ENCODE measurements around the gene ZNF862.

ZNF862 gene

GRCh38 chr7:149866139-149866778, 28.1 kb downstream of the ZNF862 start:
- DNase-seq (ENCODE audit: low read depth in 1 of 2, low spot score in 1 of 2), result no peak

DNA sequence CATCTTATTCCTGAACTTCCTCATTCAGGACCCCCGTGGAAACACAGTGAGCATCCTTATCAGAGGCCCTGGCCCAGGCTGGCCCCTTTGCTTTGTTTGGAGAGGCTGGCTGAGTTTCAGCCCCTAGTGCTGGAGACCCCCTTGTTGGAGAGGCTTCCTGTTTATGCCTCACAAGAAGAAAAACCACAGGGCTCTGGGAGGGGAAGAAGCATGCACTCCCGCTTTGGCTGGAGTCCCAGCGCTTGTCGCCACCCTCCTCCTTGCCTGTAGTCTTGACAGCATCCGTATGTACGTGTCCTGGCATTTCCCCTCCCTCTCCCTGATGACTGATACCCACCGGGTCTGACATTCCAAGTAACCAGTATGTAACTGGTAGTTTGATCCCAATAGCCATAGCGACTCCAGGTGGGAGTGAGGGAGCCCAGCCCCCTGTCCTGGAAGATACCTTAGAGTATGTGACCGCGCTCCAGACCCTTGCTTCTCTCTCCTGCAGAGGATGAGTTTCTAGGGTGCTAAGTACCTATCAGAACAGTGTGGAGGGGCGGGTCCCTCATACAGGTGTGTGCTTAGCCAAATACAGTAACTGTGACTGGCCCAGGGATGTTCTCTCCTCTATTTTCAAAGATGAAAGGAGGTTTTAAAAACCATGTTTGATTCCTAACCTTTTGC, 28.7 kb downstream of the ZNF862 start:
- DNase-seq (ENCODE audit: low read depth in 1 of 2, low spot score in 1 of 2), result no peak

DNA sequence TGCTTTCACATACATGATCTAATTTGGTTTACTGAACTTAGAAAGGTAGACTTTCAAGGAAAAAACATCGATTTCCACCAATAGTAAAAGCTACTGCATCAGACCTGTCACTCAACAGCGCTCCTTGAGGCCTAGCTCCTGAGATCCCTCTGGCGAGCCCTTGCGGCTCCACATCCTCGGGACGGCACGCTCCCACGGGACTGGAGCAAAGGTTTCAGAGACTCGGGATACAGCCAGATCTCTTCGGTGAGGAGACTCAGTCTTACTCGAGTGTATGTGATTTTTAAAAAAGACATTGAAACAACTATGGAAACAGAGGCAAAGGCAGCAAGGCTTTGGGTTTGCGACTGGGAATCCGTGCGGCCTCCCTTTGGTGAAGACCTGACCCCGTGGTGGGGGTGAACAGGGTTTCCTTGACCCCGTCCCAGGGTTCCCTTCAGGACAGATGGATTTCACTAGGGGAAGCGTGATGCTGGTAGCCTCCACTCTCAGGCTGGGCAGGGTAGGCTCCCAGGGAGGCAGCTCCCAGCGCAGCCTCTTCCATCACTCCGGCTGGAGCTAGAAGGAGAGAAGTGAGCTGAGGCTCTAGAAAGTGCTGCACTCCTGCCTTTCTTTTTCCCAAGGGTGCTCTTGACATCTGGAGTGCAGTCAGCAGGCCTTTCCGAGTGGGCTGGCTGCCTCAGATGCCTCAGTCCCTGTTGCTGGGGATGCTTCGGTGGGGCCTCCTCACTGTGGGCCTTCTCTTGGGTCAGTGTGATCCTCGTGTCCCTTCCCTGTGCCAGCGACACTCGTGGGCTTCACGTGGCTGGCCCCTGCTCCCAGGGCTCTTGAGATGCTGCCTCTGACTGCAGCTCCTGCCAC, 29.8 kb downstream of the ZNF862 start:
- no peak for DNase-seq (ENCODE audit: low read depth in 1 of 2, low spot score in 1 of 2)

DNA sequence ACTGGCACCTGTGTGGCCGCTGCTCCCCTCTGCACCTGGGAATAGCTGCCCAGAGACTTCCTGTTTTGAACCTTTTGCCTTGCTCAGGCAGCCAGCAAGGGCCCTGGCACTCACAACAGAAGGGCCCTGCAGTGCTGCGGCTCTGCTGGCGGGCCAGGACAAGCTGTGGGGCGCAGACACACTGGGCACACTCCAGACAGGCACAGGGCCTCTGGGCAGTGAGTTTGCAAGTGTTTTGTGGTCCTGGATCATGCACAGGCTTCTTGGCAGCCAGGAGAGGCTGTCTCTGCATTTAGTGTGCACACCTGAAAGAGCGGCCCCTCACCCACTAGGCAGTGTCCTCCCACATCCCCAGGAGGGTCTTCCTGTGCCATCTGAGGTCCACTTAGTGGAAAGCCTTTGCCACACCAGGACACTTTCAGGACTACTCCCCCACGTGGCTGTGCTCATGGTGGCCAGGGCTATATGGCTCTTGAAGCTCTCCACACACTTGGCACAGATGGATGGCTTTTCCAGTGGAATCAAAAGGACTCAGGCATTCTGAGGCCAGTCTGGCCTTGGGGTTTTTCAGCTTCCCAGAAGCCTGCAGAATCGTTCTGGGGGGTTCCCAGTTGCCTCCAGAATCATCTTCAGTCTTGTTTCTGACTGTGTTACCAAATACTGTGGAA, 30.6 kb downstream of the ZNF862 start:
- DNase-seq (ENCODE audit: low read depth in 1 of 2, low spot score in 1 of 2), result no peak

DNA sequence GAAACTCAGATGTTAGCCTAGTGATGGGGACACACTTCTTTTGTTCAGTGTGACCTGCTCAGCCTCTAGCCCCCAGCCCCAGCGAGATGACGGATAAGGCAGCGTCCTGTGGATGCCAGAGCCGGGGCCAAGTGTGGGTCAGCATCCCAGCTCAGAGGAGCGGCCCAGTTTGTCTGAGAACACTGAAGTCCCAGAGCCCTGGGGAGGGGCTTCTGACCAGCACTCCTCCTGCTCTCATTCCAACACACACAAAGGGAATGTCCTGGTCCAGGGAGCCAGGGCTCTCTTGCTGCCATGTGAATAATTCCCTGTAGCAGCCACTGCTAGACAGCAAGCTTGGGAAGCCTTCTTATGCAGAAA, 31.1 kb downstream of the ZNF862 start:
- DNase-seq (ENCODE audit: low read depth in 1 of 2, low spot score in 1 of 2), result no peak

- no peak for DNase-seq (ENCODE audit: low read depth in 1 of 2, low spot score in 1 of 2)
These were observed 31.7 kb downstream of the ZNF862 start for GRCh38 chr7:149869867-149870266.

- DNase-seq (ENCODE audit: low read depth in 1 of 2, low spot score in 1 of 2), result no peak
These were observed 32.1 kb downstream of the ZNF862 start for GRCh38 chr7:149870274-149870673.

DNA sequence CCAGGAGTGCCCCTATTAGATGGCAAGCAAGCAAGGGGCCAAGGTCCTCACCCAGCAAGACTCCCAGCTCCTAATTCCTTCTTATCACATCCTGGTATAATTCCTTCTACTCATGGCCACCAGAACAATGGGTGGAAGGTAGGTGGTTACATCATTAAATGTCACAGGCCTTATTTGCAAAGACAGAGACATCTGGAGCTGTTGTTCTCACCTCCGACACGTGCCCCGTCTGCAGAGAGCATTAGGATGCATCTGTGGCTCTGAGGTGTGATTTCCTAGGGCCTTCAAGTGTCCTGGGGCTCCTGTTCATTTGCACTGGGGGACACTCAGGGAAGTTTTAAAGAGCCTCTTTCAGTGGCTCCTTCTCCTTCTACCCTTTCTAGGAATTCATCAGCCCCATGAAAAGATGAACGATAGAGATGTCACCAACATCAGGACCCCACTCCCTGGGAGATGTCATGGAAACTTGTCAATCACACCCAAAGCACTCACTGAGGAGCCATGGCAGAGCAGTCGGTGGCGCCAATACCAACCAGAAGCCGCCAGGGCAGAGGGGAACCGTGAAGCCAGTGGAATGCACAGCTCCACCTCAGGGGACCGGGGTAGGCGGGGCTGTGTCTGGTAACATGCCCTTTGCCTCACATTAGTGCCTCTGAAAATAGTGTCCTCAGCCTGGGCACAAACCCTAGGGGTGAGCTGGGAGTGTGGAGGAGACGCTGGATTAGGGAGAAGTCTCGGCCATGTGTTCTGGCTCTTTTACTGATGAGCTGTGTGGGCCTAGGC, 32.7 kb downstream of the ZNF862 start:
- DNase-seq (ENCODE audit: low read depth in 1 of 2, low spot score in 1 of 2), result no peak

DNA sequence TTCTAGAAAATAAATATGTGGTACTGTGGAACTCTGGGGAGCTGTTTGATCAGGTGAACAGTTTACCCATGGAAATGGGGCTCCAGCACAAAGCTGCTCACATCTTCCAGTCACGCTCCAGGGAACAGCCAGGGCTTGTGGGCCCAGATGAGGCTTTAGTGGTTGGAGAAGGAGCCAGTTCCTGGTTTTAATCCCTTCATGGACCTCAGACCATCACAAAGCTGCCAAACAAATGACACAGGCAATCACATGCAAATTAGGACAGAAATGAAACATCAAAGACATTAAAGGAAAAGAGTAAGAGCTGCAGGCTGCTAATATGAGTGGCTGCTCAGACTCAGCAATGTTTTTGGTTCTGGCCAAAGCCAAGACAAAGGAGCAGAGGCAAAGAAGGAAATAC, 33.4 kb downstream of the ZNF862 start:
- DNase-seq (ENCODE audit: low read depth in 1 of 2, low spot score in 1 of 2), result no peak

- DNase-seq (ENCODE audit: low read depth in 1 of 2, low spot score in 1 of 2), result no peak
These were observed 34.4 kb downstream of the ZNF862 start for GRCh38 chr7:149872419-149873073.

GRCh38 chr7:149873074-149873969, 35.1 kb downstream of the ZNF862 start, which contains the start of gene ATP6V0E2:
TSS of gene ATP6V0E2 (plus strand) at chr7:149873969. CDS start at chr7:149874066, 97 bp downstream.
- DNase-seq (ENCODE audit: low read depth in 1 of 2, low spot score in 1 of 2), result peak; percentile 81 to 92

- no peak for DNase-seq (ENCODE audit: low read depth in 1 of 2, low spot score in 1 of 2)
These were observed 35.9 kb downstream of the ZNF862 start for GRCh38 chr7:149873970-149874643.

DNA sequence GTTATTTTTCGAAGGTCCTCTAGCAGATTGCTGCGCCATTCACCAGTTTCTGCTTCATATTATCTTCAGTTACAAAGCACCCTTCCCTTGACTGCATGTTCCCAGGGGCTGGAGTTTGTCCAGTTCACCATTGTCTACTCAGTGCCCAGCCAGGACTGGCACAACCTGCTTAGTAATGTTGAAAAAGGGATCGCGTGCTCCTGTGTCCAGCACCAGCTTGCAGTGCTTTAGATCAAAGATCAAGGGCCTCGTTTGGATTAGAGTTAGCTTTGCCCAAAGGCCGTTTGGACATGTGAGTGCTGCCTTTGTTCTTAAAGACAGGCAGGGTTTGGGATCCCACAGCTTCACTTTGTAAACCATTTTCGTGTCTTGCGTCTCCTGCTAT, 36.5 kb downstream of the ZNF862 start:
- no peak for DNase-seq (ENCODE audit: low read depth in 1 of 2, low spot score in 1 of 2)

- DNase-seq (ENCODE audit: low read depth in 1 of 2, low spot score in 1 of 2), result no peak
These were observed 37.2 kb downstream of the ZNF862 start for GRCh38 chr7:149875396-149875795.

- no peak for DNase-seq (ENCODE audit: low read depth in 1 of 2, low spot score in 1 of 2)
These were observed 39.8 kb downstream of the ZNF862 start for GRCh38 chr7:149877890-149878522.

GRCh38 chr7:149878523-149878921, 40.3 kb downstream of the ZNF862 start:
- no peak for DNase-seq (ENCODE audit: low read depth in 1 of 2, low spot score in 1 of 2)

GRCh38 chr7:149879271-149879743, 41.1 kb downstream of the ZNF862 start:
- no peak for DNase-seq (ENCODE audit: low read depth in 1 of 2, low spot score in 1 of 2)
